Keratinocyte (primary cell): ENCODE data around the gene SLC17A5.
"Not testable (repeated sequence)": the region's sequence is repeated elsewhere in the genome, so short reads cannot be mapped to it uniquely, and the experiment has no call there.

Experiments
- EZH2 ChIP-seq: IDR thresholded peaks from one replicate; pipeline ENCODE4 v1.6.1; 2012; ENCODE audit warnings: inconsistent platforms, mild to moderate bottlenecking, low read length, moderate library complexity
- TF ChIP-seq, protein P1 (sequence below), 3 experiments: IDR thresholded peaks in 1 of 3; conservative IDR thresholded peaks in 1 of 3; optimal IDR thresholded peaks in 1 of 3; 2 replicates in 2 of 3; 3 replicates in 1 of 3; pipeline versions ENCODE3 to v1.5.1; 2011; ENCODE audit warnings: low read length in 3 of 3, mild to moderate bottlenecking in 3 of 3, moderate library complexity in 2 of 3, control low read depth in 1 of 3, inconsistent platforms in 1 of 3; ENCODE audit not compliant: insufficient read depth in 2 of 3; ENCODE audit errors: extremely low read depth in 1 of 3

GRCh38 chr6:73555380-73555949, 98.3 kb downstream of the SLC17A5 start:
- TF ChIP-seq, protein P1, sequence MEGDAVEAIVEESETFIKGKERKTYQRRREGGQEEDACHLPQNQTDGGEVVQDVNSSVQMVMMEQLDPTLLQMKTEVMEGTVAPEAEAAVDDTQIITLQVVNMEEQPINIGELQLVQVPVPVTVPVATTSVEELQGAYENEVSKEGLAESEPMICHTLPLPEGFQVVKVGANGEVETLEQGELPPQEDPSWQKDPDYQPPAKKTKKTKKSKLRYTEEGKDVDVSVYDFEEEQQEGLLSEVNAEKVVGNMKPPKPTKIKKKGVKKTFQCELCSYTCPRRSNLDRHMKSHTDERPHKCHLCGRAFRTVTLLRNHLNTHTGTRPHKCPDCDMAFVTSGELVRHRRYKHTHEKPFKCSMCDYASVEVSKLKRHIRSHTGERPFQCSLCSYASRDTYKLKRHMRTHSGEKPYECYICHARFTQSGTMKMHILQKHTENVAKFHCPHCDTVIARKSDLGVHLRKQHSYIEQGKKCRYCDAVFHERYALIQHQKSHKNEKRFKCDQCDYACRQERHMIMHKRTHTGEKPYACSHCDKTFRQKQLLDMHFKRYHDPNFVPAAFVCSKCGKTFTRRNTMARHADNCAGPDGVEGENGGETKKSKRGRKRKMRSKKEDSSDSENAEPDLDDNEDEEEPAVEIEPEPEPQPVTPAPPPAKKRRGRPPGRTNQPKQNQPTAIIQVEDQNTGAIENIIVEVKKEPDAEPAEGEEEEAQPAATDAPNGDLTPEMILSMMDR (optimal IDR thresholded peaks at IDR 0.05 in 1 of 3, IDR thresholded peaks at IDR 0.05 in 1 of 3, conservative IDR thresholded peaks at IDR 0.05 in 1 of 3; ENCODE audit: extremely low read depth in 1 of 3, insufficient read depth in 2 of 3, low read length in 3 of 3): not testable (repeated sequence)
- not testable (repeated sequence) for TF ChIP-seq EZH2
